ENCODE data around the gene MPV17L. TPM values are rescaled to one million over a fixed set of nuclear protein-coding genes. Genes with fewer than 3 reads are reported as not detected.
A peak's percentile ranks its signal among the peaks of the same experiment; 100 is the strongest.
"Not testable (repeated sequence)": the region's sequence is repeated elsewhere in the genome, so short reads cannot be mapped to it uniquely, and the experiment has no call there.

Gene MPV17L
- total and polyA plus RNA-seq, 7 donors, result 5.6 to 30.3 (median 6.3) TPM

- DNase-seq, result no peak
- WGBS, 3 donors, result 84 to 86% (median 84%) methylated on average over 6 of the region's 6 CpGs
- Histone ChIP-seq H3K27me3 (ENCODE audit: insufficient read depth in 3 of 3, low read length in 2 of 3) (no peaks in the 10 kb centered on the region), H3K4me3 (no peak overlapping the region), H3K4me1 (peaks cover 6% of the 10 kb centered on the region), H3K36me3 (ENCODE audit: insufficient read depth in 1 of 2, low read depth in 1 of 2) (no peaks in the 10 kb centered on the region), H3K9me3 (no peaks in the 10 kb centered on the region), H3K27ac (no peak overlapping the region)
- no peak for TF ChIP-seq CTCF (IDR thresholded peaks at IDR 0.05)
- intact Hi-C loops (cut with DNase I), result loop anchor here in 1 of 2 donors (5.0 kb wide), 1 partner anchor 36 kb away; no protein-coding TSS in a partner anchor
- no peak for ATAC-seq
Observed at GRCh38 chr16:15425861-15426260, 30.3 kb downstream of the MPV17L start.

- Histone ChIP-seq H3K9me3 (no peaks in the 10 kb centered on the region), H3K4me3 (no peak overlapping the region), H3K4me1 (peaks cover 6% of the 10 kb centered on the region), H3K27me3 (ENCODE audit: insufficient read depth in 3 of 3, low read length in 2 of 3) (no peaks in the 10 kb centered on the region), H3K27ac (no peak overlapping the region), H3K36me3 (ENCODE audit: insufficient read depth in 1 of 2, low read depth in 1 of 2) (no peaks in the 10 kb centered on the region)
- no peak for DNase-seq
- 76 to 86% (median 84%) methylated on average over 6 of the region's 6 CpGs for WGBS, 3 donors
- intact Hi-C loops (cut with DNase I), result loop anchor here in 1 of 2 donors (5.0 kb wide), 1 partner anchor 36 kb away; no protein-coding TSS in a partner anchor
- TF ChIP-seq CTCF (IDR thresholded peaks at IDR 0.05), result no peak
- ATAC-seq, result no peak
Observed at GRCh38 chr16:15426796-15427195, 31.2 kb downstream of the MPV17L start.

- Histone ChIP-seq H3K9me3 (no peaks in the 10 kb centered on the region), H3K27ac (peak overlapping the region; percentile 36), H3K27me3 (ENCODE audit: insufficient read depth in 3 of 3, low read length in 2 of 3) (no peaks in the 10 kb centered on the region), H3K36me3 (ENCODE audit: insufficient read depth in 1 of 2, low read depth in 1 of 2) (no peaks in the 10 kb centered on the region), H3K4me1 (peaks cover 6% of the 10 kb centered on the region), H3K4me3 (peak overlapping the region; percentile 34)
- peak; percentile 75 to 84 (median 80) for ATAC-seq
- DNase-seq, result peak; percentile 71 to 82
- intact Hi-C loops (cut with DNase I), result loop anchor here in 1 of 2 donors (5.0 kb wide), 1 partner anchor 35 kb away; no protein-coding TSS in a partner anchor
- WGBS, 3 donors, result 2 to 3% (median 3%) methylated on average over 8 of the region's 8 CpGs
- peak; percentile 64 for TF ChIP-seq CTCF (IDR thresholded peaks at IDR 0.05)
Observed at GRCh38 chr16:15427648-15428239, 32.2 kb downstream of the MPV17L start.

- H3K4me1 ChIP-seq, result peaks cover 11% of the 10 kb centered on the region
- H3K27ac ChIP-seq; H3K9me3 ChIP-seq; H3K4me3 ChIP-seq; H3K36me3 ChIP-seq (ENCODE audit: insufficient read depth in 1 of 2, low read depth in 1 of 2); DNase-seq; intact Hi-C loops (cut with DNase I); ATAC-seq; H3K27me3 ChIP-seq (ENCODE audit: insufficient read depth in 3 of 3, low read length in 2 of 3): not testable (repeated sequence)
- WGBS, 3 donors, result 90 to 92% (median 90%) methylated on average over 11 of the region's 11 CpGs
Observed at GRCh38 chr16:15430884-15431283, 35.3 kb downstream of the MPV17L start.

GRCh38 chr16:15434079-15434424 lies 38.5 kb downstream of the MPV17L start:
- H3K4me3 ChIP-seq, result peak overlapping the region; percentile 95
- no peak for TF ChIP-seq CTCF (IDR thresholded peaks at IDR 0.05)
- peak overlapping the region; percentile 84 for H3K27ac ChIP-seq
- 32 to 38% (median 33%) methylated on average over 12 of the region's 12 CpGs for WGBS, 3 donors
- no peak for DNase-seq
- H3K4me1 ChIP-seq, result peaks cover 7% of the 10 kb centered on the region
- no peaks in the 10 kb centered on the region for H3K36me3 ChIP-seq (ENCODE audit: insufficient read depth in 1 of 2, low read depth in 1 of 2)
- H3K27me3 ChIP-seq (ENCODE audit: insufficient read depth in 3 of 3, low read length in 2 of 3), result peaks cover 0 to 3% (median 0%) of the 10 kb centered on the region in 3 donors
- no peaks in the 10 kb centered on the region for H3K9me3 ChIP-seq
- peak in 1 of 4 donors; percentile 7 for ATAC-seq
- intact Hi-C loops (cut with DNase I), result no loop called here
